T-helper 2 cell treated with Interferon-gamma antibody and Interleukin-4, amounts not matched to agents 5 μg/mL and 100 μg/mL, for 36 hours (primary cell): Measurements from ENCODE around the gene BPIFB1.

Experiments
- DNase-seq: peaks from one replicate; pipeline ENCODE4 v3.0.0; 2021; ENCODE audit warnings: low spot score
- H3K27ac Mint-ChIP-seq: one replicate; pipeline ENCODE4 v1.8.0; 2021; ENCODE audit warnings: mild to moderate bottlenecking, mixed read lengths
- H3K27me3 Mint-ChIP-seq: one replicate; pipeline ENCODE4 v1.8.0; 2021; ENCODE audit warnings: low read depth, mixed read lengths
- H3K36me3 Mint-ChIP-seq: one replicate; pipeline ENCODE4 v1.8.0; 2021; ENCODE audit warnings: low read depth, mixed read lengths
- H3K4me1 Mint-ChIP-seq: one replicate; pipeline ENCODE4 v1.8.0; 2021; ENCODE audit warnings: low read depth, mixed read lengths
- H3K4me3 Mint-ChIP-seq: one replicate; pipeline ENCODE4 v1.8.0; 2022; ENCODE audit warnings: mild to moderate bottlenecking, moderate library complexity, mixed read lengths
- H3K9me3 Mint-ChIP-seq: one replicate; pipeline ENCODE4 v1.8.0; 2021; ENCODE audit warnings: mixed read lengths

Gene BPIFB1

DNA sequence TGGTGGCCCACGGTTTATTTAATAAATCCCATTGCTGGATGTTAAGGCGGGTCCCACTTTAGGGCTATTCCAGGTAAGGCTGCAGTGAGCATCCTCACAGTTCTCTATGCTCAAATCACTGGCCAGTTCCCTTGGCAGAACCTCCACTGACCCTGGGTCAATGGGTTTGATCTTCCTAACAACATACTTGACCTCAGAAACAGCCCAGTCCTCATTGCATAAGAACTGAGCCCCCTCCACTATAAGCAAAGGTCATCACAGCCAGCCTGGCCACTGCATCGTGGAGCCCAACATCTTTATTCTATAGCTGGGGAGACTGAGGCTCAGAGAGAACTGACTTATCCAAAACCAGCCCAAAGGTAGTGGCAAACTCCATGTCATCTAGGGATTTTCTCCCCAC lies 4.3 kb upstream of the BPIFB1 start:
- Mint-ChIP-seq H3K27ac (no peak overlapping the region), H3K27me3 (peaks cover 3% of the 10 kb centered on the region), H3K4me3 (no peak overlapping the region), H3K9me3 (no peaks in the 10 kb centered on the region), H3K36me3 (no peaks in the 10 kb centered on the region), H3K4me1 (no peaks in the 10 kb centered on the region)
- no peak for DNase-seq

DNA sequence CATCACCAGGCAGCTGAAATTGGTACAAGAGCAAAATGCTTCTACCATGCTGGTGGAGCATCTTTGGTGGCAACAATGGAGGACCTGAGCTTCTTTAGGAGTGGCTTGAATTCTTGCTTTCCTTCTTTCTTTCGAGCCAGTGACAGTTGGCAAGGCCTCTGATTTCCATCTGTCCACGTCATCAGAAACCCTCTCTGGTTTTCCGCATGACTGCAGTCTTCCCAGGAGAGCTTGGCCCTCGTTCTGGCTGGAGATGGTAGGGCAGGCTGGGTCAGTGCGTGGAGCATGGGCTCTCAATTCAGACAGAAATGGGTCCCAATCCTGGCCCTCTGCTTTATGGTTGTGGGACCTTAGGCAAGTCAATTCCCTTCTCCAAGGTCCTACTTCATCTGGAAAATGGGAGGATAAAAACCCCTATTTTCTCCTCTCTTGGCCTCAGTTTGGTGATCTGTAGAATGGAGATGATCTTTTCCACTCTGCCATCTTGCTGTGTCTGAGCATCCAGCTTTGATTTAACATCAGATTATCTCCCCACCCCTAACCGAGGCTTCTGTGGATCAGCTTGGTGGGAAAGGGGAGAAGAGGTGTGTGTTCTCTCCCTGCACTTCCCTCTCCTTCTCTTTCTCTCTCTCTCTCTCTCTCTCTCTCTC lies 3.6 kb upstream of the BPIFB1 start:
- no peak overlapping the region for H3K27ac Mint-ChIP-seq
- H3K4me1 Mint-ChIP-seq: no peaks in the 10 kb centered on the region
- H3K36me3 Mint-ChIP-seq: no peaks in the 10 kb centered on the region
- no peak for DNase-seq
- no peak overlapping the region for H3K4me3 Mint-ChIP-seq
- H3K27me3 Mint-ChIP-seq: peaks cover 3% of the 10 kb centered on the region
- no peaks in the 10 kb centered on the region for H3K9me3 Mint-ChIP-seq

DNA sequence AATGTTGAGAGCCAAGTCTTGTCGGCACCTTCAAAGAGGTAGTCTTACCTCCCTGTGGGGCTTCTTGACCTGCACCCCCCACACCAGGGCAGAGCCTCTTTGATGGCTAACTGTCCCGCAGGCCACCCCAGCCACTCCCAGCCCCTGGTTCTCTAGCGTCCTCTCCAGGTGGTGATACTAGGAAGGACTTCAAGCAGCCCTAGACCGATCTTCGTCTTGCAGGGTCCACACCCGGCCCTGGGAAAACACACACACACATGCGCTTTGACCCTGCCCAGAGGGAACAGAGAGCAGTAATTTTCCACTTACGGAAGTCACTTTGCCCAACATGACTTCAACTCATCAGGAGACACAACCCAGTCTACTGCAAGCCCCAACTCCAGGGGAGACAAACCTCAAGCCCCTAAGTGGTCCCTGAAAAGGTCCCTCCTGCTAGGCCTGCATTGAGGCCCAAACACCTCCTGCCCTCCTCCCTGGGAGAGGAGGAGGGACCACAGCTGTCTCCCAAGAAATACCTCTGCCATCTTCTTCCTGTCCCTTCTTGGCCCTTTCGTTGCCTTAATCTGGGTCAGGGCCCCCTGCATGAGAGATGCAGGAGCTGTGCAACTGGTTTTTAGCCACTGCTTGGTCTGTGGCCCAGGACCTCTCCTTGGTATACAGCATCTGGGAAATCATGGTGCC lies 2.9 kb upstream of the BPIFB1 start:
- Mint-ChIP-seq H3K4me3 (no peak overlapping the region), H3K36me3 (no peaks in the 10 kb centered on the region), H3K27me3 (peaks cover 4% of the 10 kb centered on the region), H3K27ac (no peak overlapping the region), H3K4me1 (no peaks in the 10 kb centered on the region), H3K9me3 (no peaks in the 10 kb centered on the region)
- no peak for DNase-seq

DNA sequence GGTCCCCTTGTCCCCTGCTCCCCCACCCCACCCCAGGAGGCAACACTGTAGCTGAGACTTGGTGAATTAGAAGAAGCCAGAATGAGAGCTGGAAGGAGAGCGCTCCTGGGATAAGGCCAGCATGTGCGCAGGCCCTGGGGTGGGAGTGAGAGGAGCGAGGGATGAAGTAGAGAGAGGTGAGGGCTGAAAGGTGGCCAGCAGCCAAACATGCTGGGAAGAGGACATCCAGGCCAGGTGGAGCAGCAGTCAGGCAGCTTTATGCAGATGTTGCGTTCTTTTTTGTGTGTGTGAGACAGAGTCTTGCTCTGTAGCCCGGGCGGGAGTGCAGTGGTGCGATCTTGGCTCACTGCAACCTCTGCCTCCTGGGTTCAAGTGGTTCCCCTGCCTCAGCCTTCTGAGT lies 2.2 kb upstream of the BPIFB1 start:
- Mint-ChIP-seq H3K4me3 (no peak overlapping the region), H3K4me1 (no peaks in the 10 kb centered on the region), H3K36me3 (no peaks in the 10 kb centered on the region), H3K9me3 (no peaks in the 10 kb centered on the region), H3K27me3 (peaks cover 5% of the 10 kb centered on the region), H3K27ac (no peak overlapping the region)
- DNase-seq: no peak

DNA sequence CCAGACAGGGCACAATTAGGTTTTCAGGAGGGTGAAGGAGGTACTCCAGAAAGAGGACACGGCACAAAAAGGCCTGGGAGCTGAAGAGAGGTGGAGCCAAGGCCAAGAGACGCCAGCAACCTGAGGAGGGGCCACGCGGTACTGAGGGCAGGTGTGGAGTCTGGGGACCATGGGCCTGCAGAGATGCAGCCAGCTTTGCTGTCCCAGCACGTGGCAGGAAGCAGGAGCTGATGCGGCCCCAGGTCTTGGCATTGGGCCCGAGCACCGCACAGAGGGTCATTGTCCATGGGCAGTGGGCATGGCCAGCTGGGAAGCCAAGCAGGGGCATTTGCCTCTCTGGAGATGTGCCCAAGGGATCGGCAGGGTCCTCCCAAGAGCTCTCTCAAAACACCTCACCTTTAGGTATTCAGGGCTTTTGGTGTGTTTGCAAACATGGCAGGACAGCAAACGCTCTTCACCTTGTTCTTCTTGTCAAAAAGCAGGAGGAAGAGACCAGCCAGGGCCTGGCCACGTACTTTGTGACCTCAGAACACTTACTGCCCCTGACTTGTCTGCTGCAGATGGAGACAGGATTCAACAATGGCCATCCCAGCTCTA lies 1.4 kb upstream of the BPIFB1 start:
- DNase-seq: no peak
- no peaks in the 10 kb centered on the region for H3K4me1 Mint-ChIP-seq
- peaks cover 2% of the 10 kb centered on the region for H3K27me3 Mint-ChIP-seq
- H3K4me3 Mint-ChIP-seq: no peak overlapping the region
- H3K27ac Mint-ChIP-seq: no peak overlapping the region
- H3K9me3 Mint-ChIP-seq: no peaks in the 10 kb centered on the region
- H3K36me3 Mint-ChIP-seq: no peaks in the 10 kb centered on the region

DNA sequence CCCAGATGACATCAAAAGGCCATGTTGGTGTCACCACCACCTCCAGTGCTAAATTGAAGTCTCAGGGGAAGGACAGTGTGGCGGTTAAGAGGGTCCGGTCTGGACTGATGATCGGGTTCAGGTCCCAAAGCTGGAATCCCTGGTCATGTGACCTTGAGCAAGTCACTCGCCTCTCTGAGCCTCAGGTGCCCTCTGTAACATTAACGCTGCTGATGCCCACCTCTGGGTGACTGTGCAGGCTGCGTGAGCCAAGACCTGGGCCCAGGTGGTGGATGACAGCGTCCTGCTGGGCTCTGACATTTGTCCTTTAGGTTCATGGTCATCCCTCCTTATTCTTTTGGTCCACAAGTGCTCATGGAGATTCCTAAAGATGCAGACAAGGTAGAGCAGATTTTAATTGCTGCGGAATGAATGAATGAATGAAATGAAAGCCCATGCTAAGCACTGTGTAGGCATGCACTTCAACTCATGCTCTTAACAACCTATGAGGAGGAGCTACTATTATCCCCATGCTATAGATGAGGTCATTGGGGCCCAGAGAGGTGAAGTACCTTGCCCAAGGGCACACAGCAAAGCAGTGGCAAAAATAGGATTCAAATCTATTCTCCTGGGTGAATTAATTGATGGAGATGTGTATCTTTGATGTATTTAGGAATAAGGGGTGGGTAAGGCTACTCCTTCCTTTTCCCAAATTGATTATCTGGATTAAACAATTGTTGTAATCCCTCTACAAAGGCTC lies 649 bp upstream of the BPIFB1 start:
- no peak for DNase-seq
- H3K36me3 Mint-ChIP-seq: no peaks in the 10 kb centered on the region
- peaks cover 4% of the 10 kb centered on the region for H3K27me3 Mint-ChIP-seq
- H3K27ac Mint-ChIP-seq: no peak overlapping the region
- H3K4me3 Mint-ChIP-seq: no peak overlapping the region
- H3K9me3 Mint-ChIP-seq: no peaks in the 10 kb centered on the region
- no peaks in the 10 kb centered on the region for H3K4me1 Mint-ChIP-seq

DNA sequence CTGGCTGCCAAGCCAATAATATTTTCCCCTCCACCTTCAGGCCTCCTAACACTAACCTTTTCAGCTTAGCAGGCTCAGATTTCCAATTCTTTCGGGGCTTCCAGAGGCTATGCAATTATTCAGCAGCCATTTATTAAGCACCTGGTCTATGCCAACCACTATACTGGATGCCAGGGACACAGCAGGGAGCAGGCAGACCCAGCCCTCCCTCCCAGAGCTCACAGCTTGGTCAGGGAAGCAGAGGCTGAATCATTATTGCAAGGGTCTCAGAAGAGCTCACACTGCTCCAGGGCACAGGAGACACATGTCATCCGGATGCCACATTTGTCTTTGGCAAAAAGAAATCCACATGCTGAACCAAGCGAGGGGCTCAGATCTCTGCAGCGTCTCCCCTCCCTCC lies 1.3 kb downstream of the BPIFB1 start:
- no peak for DNase-seq
- Mint-ChIP-seq H3K36me3 (no peaks in the 10 kb centered on the region), H3K9me3 (no peaks in the 10 kb centered on the region), H3K27ac (no peak overlapping the region), H3K27me3 (peaks cover 4% of the 10 kb centered on the region), H3K4me1 (no peaks in the 10 kb centered on the region), H3K4me3 (no peak overlapping the region)

DNA sequence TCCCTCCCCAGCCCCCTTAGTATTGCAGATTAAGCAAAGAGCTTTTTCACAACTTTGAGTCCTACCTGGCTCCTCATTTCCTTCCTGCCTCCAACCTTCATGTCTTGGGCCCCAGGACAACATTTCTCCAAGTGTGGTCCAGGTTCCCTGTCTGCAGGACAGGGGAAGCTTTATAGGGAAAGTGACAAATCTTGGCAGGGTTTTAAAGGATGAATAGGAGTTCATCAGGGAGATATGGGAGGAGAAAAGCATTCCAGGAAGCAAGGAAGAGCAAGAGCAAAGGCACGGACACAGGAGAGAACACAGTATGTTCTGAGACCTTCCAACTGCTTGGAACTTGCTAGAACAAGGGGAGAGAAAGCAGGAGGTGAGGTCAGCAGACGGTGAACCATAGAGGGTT lies 1.9 kb downstream of the BPIFB1 start:
- H3K36me3 Mint-ChIP-seq: no peaks in the 10 kb centered on the region
- no peaks in the 10 kb centered on the region for H3K4me1 Mint-ChIP-seq
- H3K9me3 Mint-ChIP-seq: no peaks in the 10 kb centered on the region
- peaks cover 4% of the 10 kb centered on the region for H3K27me3 Mint-ChIP-seq
- DNase-seq: no peak
- no peak overlapping the region for H3K27ac Mint-ChIP-seq
- no peak overlapping the region for H3K4me3 Mint-ChIP-seq

DNA sequence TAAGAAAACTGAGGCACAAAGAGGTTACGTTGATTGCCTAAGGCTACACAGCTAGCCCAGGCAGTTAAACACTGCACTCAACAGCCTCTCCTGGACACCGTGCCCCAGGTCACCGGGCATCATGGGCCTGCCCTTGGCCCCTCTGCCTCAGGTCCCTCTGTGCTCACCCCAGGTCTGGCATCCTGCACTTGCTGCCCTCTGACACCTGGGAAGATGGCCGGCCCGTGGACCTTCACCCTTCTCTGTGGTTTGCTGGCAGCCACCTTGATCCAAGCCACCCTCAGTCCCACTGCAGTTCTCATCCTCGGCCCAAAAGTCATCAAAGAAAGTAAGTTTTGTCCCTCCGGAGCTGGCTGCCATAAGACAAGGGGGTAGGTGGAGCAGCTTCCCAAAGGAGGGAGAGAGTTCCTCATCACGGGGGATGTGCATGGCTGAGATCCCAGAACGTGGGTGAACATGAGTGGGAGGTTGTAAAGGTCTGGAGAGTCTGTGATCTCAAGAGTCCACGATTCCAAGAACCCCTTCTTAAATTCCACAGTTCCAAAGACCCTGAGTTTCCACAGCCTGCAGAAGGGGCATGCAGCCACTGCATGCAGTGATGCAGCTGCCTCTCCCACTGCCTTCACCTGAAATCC lies 3.0 kb downstream of the BPIFB1 start:
- Mint-ChIP-seq H3K4me3 (no peak overlapping the region), H3K4me1 (no peaks in the 10 kb centered on the region), H3K27ac (no peak overlapping the region), H3K9me3 (no peaks in the 10 kb centered on the region), H3K27me3 (peaks cover 4% of the 10 kb centered on the region), H3K36me3 (no peaks in the 10 kb centered on the region)
- no peak for DNase-seq

DNA sequence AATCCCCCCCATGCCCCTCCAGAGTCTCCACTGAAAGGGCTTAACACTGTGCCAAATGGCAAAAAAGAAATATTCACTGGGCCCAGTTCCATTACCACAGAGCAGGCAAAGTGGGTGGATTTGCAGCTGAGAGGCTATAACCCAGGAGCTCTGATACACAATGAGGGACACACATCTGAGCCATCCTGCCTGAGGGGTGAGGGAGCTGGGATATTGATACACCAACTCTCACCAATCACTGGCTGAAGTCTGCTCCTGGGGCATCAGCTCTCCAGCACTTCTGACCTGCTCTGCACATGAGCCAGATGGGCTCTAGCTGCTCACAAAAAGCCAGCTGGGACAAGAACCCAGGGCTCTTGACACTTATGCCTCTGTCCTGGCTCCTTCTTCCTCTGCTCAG lies 4.9 kb downstream of the BPIFB1 start:
- no peak overlapping the region for H3K27ac Mint-ChIP-seq
- no peaks in the 10 kb centered on the region for H3K4me1 Mint-ChIP-seq
- DNase-seq: no peak
- H3K9me3 Mint-ChIP-seq: no peaks in the 10 kb centered on the region
- H3K27me3 Mint-ChIP-seq: peaks cover 4% of the 10 kb centered on the region
- no peak overlapping the region for H3K4me3 Mint-ChIP-seq
- no peaks in the 10 kb centered on the region for H3K36me3 Mint-ChIP-seq

DNA sequence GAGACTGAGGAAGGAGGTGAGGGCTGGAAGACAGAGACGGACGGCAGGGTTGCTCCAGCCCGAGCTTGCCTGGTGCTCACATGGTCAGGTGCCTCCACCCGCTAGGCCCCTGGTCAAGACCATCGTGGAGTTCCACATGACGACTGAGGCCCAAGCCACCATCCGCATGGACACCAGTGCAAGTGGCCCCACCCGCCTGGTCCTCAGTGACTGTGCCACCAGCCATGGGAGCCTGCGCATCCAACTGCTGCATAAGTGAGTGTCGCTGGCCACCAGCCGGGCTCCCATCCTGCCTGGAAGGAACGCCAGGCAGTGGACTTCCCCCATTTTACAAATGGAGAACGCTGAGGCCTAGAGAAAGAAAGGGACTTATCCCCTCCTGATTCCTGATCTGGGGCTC lies 7.8 kb downstream of the BPIFB1 start:
- Mint-ChIP-seq H3K36me3 (no peaks in the 10 kb centered on the region), H3K4me1 (no peaks in the 10 kb centered on the region), H3K27me3 (peaks cover 5% of the 10 kb centered on the region), H3K9me3 (no peaks in the 10 kb centered on the region), H3K27ac (no peak overlapping the region), H3K4me3 (no peak overlapping the region)
- no peak for DNase-seq

DNA sequence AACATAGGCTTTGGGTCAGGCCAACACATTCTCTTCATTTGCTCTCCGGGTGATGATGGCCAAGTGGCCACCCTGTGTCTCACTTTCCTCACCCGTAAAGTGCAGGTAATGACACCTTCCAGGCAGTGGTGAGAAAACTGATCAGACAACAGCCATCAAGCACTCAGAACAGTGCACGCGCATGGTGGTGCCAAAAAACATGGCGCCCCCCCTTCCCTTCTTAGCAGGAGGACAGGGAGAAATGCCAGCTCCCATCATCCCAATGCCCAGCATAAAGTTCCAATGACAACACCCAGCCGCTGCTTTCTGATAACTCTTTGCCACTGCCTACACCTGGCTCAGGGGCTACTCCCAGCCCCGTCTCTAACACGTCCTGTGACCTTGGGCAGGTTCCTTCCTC lies 8.4 kb downstream of the BPIFB1 start:
- no peak overlapping the region for H3K27ac Mint-ChIP-seq
- DNase-seq: no peak
- H3K4me3 Mint-ChIP-seq: no peak overlapping the region
- no peaks in the 10 kb centered on the region for H3K9me3 Mint-ChIP-seq
- no peaks in the 10 kb centered on the region for H3K36me3 Mint-ChIP-seq
- no peaks in the 10 kb centered on the region for H3K4me1 Mint-ChIP-seq
- H3K27me3 Mint-ChIP-seq: peaks cover 5% of the 10 kb centered on the region

DNA sequence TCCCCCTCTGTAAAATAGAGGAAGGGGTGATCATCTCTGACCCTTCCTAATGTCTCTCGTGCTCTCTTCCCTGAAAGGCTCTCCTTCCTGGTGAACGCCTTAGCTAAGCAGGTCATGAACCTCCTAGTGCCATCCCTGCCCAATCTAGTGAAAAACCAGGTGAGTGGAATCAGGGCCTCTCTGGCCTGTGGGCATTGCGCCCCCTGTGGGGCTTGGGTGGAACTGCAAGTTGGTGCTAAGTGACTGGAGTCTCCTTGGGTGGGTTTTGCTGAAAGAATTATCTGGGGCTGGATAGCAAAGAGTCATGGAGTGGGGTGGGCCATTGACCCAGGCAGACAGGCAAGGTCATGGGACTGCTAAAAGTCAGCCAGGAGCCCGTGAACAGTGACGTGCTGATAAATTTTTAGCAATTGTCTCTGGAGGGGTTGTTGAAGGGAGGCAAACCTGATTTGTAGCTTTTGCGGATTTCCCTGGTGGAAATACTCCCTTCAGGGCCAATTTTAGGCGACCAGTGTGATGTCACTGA lies 8.9 kb downstream of the BPIFB1 start:
- H3K4me1 Mint-ChIP-seq: no peaks in the 10 kb centered on the region
- H3K36me3 Mint-ChIP-seq: no peaks in the 10 kb centered on the region
- peak; percentile 43 for DNase-seq
- H3K4me3 Mint-ChIP-seq: no peak overlapping the region
- no peak overlapping the region for H3K27ac Mint-ChIP-seq
- H3K9me3 Mint-ChIP-seq: no peaks in the 10 kb centered on the region
- peaks cover 5% of the 10 kb centered on the region for H3K27me3 Mint-ChIP-seq

DNA sequence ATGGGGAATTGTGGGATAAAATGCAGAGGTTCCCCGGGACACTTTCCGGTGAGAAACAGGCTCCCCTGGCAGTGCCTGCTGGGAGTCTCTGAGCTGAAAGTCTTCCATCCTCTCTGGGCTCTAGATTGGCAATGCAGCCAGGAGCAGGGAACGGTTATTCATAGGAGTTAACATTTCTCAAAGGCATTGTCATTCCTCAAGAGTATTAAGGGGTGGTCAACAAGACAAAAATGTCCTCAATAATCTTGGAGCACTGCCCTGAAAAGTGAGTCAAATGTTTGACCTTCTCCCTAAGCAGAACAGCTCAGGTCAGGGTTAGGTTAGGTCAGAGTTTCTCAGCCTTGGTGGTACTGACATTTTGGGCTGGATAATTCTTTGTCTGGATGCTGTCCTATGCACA lies 13.2 kb downstream of the BPIFB1 start:
- Mint-ChIP-seq H3K27me3 (peaks cover 5% of the 10 kb centered on the region), H3K9me3 (no peaks in the 10 kb centered on the region), H3K4me1 (peaks cover 1% of the 10 kb centered on the region), H3K36me3 (no peaks in the 10 kb centered on the region), H3K4me3 (no peak overlapping the region), H3K27ac (no peak overlapping the region)
- DNase-seq: no peak
